ENCODE results near the gene TCF23. TPM values are rescaled to one million over a fixed set of nuclear protein-coding genes. Genes with fewer than 3 reads are reported as not detected.

Gene TCF23
- total and polyA plus RNA-seq, 10 donors = 0.27 to 14.8 (median 2.9) TPM

DNA sequence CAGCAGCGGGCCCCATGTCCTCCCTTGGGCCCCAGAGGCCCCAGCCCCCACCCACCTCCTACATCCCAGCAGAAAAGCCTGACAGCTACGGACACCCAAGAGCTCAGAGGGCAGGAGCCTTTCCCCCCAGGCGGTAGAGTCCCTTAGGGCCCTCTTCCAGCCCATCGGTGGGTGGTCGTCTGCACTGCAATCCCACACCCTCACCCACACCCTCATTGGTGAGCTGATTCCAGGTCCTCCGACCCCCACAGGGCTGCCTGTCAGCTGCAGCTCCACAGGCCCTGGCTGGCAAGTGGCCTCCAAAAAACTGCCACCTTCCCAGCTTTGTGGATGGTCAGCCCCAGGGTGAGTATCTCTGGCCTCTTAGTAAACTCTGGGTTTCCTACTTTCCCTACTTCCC lies 10.5 kb downstream of the TCF23 start:
- H3K36me3 ChIP-seq = no peaks in the 10 kb centered on the region
- DNase-seq = no peak
- no peaks in the 10 kb centered on the region for H3K27me3 ChIP-seq (replicated peaks in 1 of 7)
- TF ChIP-seq CTCF (IDR thresholded peaks at IDR 0.05 in 8 of 11, conservative IDR thresholded peaks at IDR 0.05 in 3 of 11) (no peak), POLR2A (IDR thresholded peaks at IDR 0.05) (no peak), POLR2AphosphoS5 (IDR thresholded peaks at IDR 0.05) (no peak)
- H3K4me1 ChIP-seq = no peaks in the 10 kb centered on the region
- intact Hi-C loops (cut with DNase I; ENCODE audit: low total_unique reads) = no loop called here
- H3K27ac ChIP-seq = no peak overlapping the region
- 74 to 86% (median 79%) methylated on average over 3 to 6 of the region's 6 CpGs for WGBS, 5 donors
- H3K4me3 ChIP-seq = no peak overlapping the region
- no peaks in the 10 kb centered on the region for H3K9me3 ChIP-seq

- WGBS, 5 donors = 82 to 90% (median 87%) methylated on average over 9 of the region's 9 CpGs
- Histone ChIP-seq H3K4me3 (no peak overlapping the region), H3K36me3 (no peaks in the 10 kb centered on the region), H3K9me3 (no peaks in the 10 kb centered on the region), H3K27ac (no peak overlapping the region), H3K4me1 (no peaks in the 10 kb centered on the region), H3K27me3 (replicated peaks in 1 of 7) (no peaks in the 10 kb centered on the region)
- no peak for DNase-seq
- TF ChIP-seq CTCF (IDR thresholded peaks at IDR 0.05 in 8 of 11, conservative IDR thresholded peaks at IDR 0.05 in 3 of 11) (no peak), POLR2AphosphoS5 (IDR thresholded peaks at IDR 0.05) (no peak), POLR2A (IDR thresholded peaks at IDR 0.05) (no peak)
- intact Hi-C loops (cut with DNase I; ENCODE audit: low total_unique reads) = no loop called here
Measured at GRCh38 chr2:27160191-27160590, 11.4 kb downstream of the TCF23 start.

DNA sequence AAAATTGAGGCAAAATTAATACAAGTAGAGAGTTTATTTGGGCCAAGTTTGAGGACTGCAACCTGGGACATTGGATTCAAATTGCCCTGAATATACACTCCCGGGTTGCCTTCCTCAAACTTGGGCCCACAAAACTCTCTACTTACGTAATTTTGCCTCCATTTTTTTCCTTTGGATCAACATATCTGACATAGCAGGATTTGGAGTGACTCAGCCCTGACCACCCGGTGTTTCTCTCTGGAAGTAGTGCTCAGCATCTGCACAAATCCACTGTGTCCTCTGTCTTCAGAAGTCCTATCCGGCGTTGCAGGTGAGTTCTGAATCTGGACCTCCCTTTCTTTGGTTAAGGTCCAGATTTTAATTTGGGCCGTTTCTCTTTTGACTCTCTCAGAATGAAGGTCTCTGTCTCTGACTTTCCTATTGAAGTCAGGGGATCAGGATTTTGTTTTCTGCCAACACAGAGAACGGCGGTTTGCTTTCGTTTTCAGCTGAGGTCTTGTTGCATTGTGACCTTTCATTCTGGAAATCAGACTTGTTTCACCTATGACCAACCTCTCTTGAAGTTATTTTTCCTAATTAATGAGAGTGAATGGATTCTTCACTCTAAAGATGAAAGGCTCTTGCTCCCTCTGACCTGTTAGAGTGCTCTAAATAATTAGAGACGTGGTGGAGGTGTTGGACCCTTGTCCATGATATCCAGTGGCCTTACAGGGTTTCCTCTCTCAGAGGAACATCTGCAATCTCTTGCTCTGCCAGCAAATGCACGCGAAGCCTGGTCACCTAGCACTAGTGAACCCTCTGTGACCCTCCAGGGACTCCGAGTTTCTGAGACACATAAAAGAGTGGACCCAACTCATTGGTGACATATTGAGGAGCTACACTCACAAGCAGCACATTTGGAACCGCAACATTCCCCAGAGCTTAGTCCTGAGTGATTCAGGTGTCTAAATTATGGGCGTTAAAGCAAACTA lies 13.6 kb downstream of the TCF23 start:
- H3K9me3 ChIP-seq = no peaks in the 10 kb centered on the region
- H3K4me3 ChIP-seq = no peak overlapping the region
- no peak for DNase-seq
- WGBS, 5 donors = 78 to 91% (median 84%) methylated on average over 15 of the region's 15 CpGs
- H3K4me1 ChIP-seq = no peaks in the 10 kb centered on the region
- peak overlapping the region in 1 of 8 donors; percentile 34 for H3K27ac ChIP-seq
- intact Hi-C loops (cut with DNase I; ENCODE audit: low total_unique reads) = no loop called here
- H3K27me3 ChIP-seq (replicated peaks in 1 of 7) = no peaks in the 10 kb centered on the region
- no peaks in the 10 kb centered on the region for H3K36me3 ChIP-seq
- TF ChIP-seq POLR2A (IDR thresholded peaks at IDR 0.05) = no peak
- no peak for TF ChIP-seq POLR2AphosphoS5 (IDR thresholded peaks at IDR 0.05)
- no peak for TF ChIP-seq CTCF (IDR thresholded peaks at IDR 0.05 in 8 of 11, conservative IDR thresholded peaks at IDR 0.05 in 3 of 11)
